ENCODE measurements around the gene ETS1. TPM values are rescaled to one million over a fixed set of nuclear protein-coding genes. Genes with fewer than 3 reads are reported as not detected.

ETS1 gene
- total RNA-seq, 4 donors from 2014 or later = 23.6 to 56.7 (median 29.2) TPM

DNA sequence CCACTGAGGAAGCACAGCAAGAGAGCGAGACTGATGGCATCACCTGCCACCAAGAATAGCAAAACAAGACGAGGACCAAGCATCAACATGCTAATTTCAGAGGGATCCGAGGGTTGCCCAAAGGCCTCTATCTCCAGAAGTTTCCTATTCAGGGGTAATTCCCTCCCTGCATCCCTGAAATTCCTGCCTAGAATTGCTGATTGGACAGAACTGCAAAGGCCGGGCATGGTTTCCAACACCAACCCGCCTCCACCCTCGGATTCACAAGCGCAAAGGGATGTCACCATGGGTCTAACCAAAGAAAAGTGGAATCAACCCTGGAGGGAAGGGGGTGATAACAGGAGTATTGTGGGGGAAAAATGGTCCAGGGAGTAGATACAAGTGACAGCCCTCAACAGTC, 28.3 kb upstream of the ETS1 start:
- no peaks in the 10 kb centered on the region for H3K36me3 ChIP-seq
- H3K4me3 ChIP-seq = no peak overlapping the region
- no peak for DNase-seq
- TF ChIP-seq CTCF (IDR thresholded peaks at IDR 0.05) = no peak
- no peak for TF ChIP-seq POLR2AphosphoS5 (IDR thresholded peaks at IDR 0.05)
- no peak for TF ChIP-seq POLR2A (IDR thresholded peaks at IDR 0.05)
- no peak for TF ChIP-seq EP300 (IDR thresholded peaks at IDR 0.05; ENCODE audit: low read depth)
- WGBS, 2 donors (ENCODE audit: low coverage in 1 of 2) = 93 to 100% methylated on average over 1 to 7 of the region's 7 CpGs
- in situ Hi-C loops (cut with MboI; ENCODE audit: low pct_ligation_motif_present in 1 of 4, low pct_unique_long_range_greater_than_20kb in 1 of 4, low sequenced_read_pairs in 3 of 4) = no loop called here
- intact Hi-C loops (cut with DNase I; ENCODE audit: low total_unique reads) = no loop called here
- no peaks in the 10 kb centered on the region for H3K9me3 ChIP-seq
- H3K27ac ChIP-seq = no peak overlapping the region
- peaks cover 0 to 4% (median 0%) of the 10 kb centered on the region in 4 donors for H3K4me1 ChIP-seq
- no peaks in the 10 kb centered on the region for H3K27me3 ChIP-seq

DNA sequence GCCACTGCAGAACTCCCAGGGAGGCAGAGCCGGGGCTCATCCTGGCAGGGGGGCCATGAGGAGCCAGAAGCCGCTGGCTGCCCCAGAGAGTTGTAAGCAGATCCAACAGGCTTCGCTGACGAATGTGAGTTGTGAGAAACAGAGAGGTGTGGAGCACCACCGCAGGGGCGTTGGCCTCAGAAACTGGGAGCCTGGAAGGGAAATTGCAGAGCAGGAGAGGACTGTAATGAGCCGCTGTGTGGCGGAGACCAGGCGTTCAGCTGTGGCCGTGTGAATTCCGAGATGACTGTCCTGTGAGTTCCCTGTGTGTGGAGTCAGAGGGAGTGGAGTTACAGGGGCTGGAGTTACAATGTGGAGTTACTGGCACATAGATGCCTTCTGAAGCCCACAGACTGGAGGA, 27.7 kb upstream of the ETS1 start:
- no peak overlapping the region for H3K4me3 ChIP-seq
- H3K27me3 ChIP-seq = no peaks in the 10 kb centered on the region
- H3K4me1 ChIP-seq = no peaks in the 10 kb centered on the region
- in situ Hi-C loops (cut with MboI; ENCODE audit: low pct_ligation_motif_present in 1 of 4, low pct_unique_long_range_greater_than_20kb in 1 of 4, low sequenced_read_pairs in 3 of 4) (no loop called here), intact Hi-C loops (cut with DNase I; ENCODE audit: low total_unique reads) (no loop called here)
- H3K27ac ChIP-seq = no peak overlapping the region
- no peaks in the 10 kb centered on the region for H3K36me3 ChIP-seq
- DNase-seq = no peak
- TF ChIP-seq POLR2A (IDR thresholded peaks at IDR 0.05) (no peak), CTCF (IDR thresholded peaks at IDR 0.05) (no peak), POLR2AphosphoS5 (IDR thresholded peaks at IDR 0.05) (no peak), EP300 (IDR thresholded peaks at IDR 0.05; ENCODE audit: low read depth) (no peak)
- 90% methylated on average over 11 of the region's 11 CpGs; no CpG with 5 or more reads in 1 of the 2 donors for WGBS, 2 donors (ENCODE audit: low coverage in 1 of 2)
- H3K9me3 ChIP-seq = no peaks in the 10 kb centered on the region

- no peak overlapping the region for H3K27ac ChIP-seq
- H3K4me3 ChIP-seq = no peak overlapping the region
- intact Hi-C loops (cut with DNase I; ENCODE audit: low total_unique reads) = no loop called here
- H3K4me1 ChIP-seq = no peaks in the 10 kb centered on the region
- in situ Hi-C loops (cut with MboI; ENCODE audit: low pct_ligation_motif_present in 1 of 4, low pct_unique_long_range_greater_than_20kb in 1 of 4, low sequenced_read_pairs in 3 of 4) = no loop called here
- DNase-seq = no peak
- H3K36me3 ChIP-seq = no peaks in the 10 kb centered on the region
- no peaks in the 10 kb centered on the region for H3K9me3 ChIP-seq
- 90% methylated on average over 6 of the region's 6 CpGs; no CpG with 5 or more reads in 1 of the 2 donors for WGBS, 2 donors (ENCODE audit: low coverage in 1 of 2)
- H3K27me3 ChIP-seq = no peaks in the 10 kb centered on the region
- TF ChIP-seq EP300 (IDR thresholded peaks at IDR 0.05; ENCODE audit: low read depth) (no peak), POLR2AphosphoS5 (IDR thresholded peaks at IDR 0.05) (no peak), CTCF (IDR thresholded peaks at IDR 0.05) (no peak), POLR2A (IDR thresholded peaks at IDR 0.05) (no peak)
Measured at GRCh38 chr11:128614026-128614425, 26.7 kb upstream of the ETS1 start.

DNA sequence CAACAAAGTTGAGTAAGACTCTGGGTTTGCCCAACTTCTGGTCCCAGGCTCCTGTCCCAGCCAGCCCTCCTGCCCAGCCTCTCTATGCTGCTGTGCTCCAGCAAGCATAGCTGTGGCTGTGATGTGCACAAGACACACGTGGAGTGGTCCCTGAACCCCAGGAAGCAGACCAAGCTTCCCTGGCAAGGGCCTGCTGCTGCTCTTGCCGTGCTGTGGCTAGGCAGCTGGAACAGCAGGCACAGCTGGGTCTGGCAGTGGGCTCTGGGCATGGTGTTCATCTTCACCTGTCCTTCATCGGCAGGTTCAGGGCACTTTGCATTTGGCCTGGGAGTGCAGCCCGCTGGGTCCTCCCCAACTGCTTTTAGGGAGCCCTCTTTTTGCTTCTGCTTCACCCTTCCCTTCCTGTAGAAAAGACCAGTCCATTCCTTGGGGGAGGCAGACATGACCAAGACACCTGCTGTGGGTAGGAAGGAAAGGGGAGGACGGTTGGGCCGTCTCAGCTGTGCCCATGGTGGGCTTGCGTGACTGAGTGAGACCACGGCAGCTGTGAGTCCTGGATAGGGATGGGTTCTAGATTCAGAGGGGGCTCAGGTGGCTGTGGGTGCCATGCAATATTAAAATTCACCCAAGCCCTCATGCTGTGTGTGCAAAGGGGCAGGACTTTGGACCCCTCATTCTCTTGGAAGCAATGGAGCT, 26.1 kb upstream of the ETS1 start:
- 80 to 100% methylated on average over 4 to 8 of the region's 8 CpGs for WGBS, 2 donors (ENCODE audit: low coverage in 1 of 2)
- Histone ChIP-seq H3K27me3 (no peaks in the 10 kb centered on the region), H3K4me1 (no peaks in the 10 kb centered on the region), H3K27ac (no peak overlapping the region), H3K36me3 (no peaks in the 10 kb centered on the region), H3K9me3 (no peaks in the 10 kb centered on the region), H3K4me3 (no peak overlapping the region)
- in situ Hi-C loops (cut with MboI; ENCODE audit: low pct_ligation_motif_present in 1 of 4, low pct_unique_long_range_greater_than_20kb in 1 of 4, low sequenced_read_pairs in 3 of 4) = no loop called here
- intact Hi-C loops (cut with DNase I; ENCODE audit: low total_unique reads) = no loop called here
- no peak for DNase-seq
- TF ChIP-seq POLR2AphosphoS5 (IDR thresholded peaks at IDR 0.05) (no peak), POLR2A (IDR thresholded peaks at IDR 0.05) (no peak), CTCF (IDR thresholded peaks at IDR 0.05) (no peak), EP300 (IDR thresholded peaks at IDR 0.05; ENCODE audit: low read depth) (no peak)

Data from transverse colon (tissue), 4 donors.